Right lobe of liver (tissue), 6 donors: ENCODE measurements around the gene BTBD6. TPM values are rescaled to one million over a fixed set of nuclear protein-coding genes. Genes with fewer than 3 reads are reported as not detected.

Experiments
- ATAC-seq, 4 donors: fragments of 200-7000 bp; cut with Tn5 transposase; one replicate each; pipeline ENCODE4 v1.9.1; 2020; ENCODE audit warnings: mild to moderate bottlenecking in 4 of 4, moderate library complexity in 4 of 4
- DNase-seq, 3 donors: peaks; one replicate each; pipeline ENCODE4 v3.0.0-alpha.2; 2020
- H3K27ac ChIP-seq, 3 donors: fragments of 200-600 bp; one replicate each; pipeline ENCODE4 v1.8.0; 2022
- H3K27me3 ChIP-seq, 2 donors: fragments of 200-600 bp; one replicate each; pipeline ENCODE4 v1.8.0; 2022
- H3K36me3 ChIP-seq, 4 donors: fragments of 200-600 bp; sonication (generic) in 1 of 4; one replicate each; pipeline versions ENCODE4 v1.5.1 to v1.8.0; 2017 to 2022; ENCODE audit warnings: control low read depth in 1 of 4
- H3K4me1 ChIP-seq, 4 donors: fragments of 200-600 bp; sonication (generic) in 1 of 4; one replicate each; pipeline versions ENCODE4 v1.5.1 to v1.8.0; 2017 to 2022; ENCODE audit warnings: control low read depth in 1 of 4
- H3K4me3 ChIP-seq, 3 donors: fragments of 200-600 bp; one replicate each; pipeline ENCODE4 v1.8.0; 2022
- H3K9me3 ChIP-seq, 4 donors: fragments of 200-600 bp; sonication (generic) in 1 of 4; one replicate each; pipeline versions ENCODE4 v1.5.1 to v1.8.0; 2017 to 2022; ENCODE audit warnings: control low read depth in 1 of 4
- CTCF ChIP-seq, 4 donors: fragments of 200-600 bp in 3 of 4; fragments of 450-650 bp in 1 of 4; IDR thresholded peaks; one replicate each; pipeline versions ENCODE4 v1.5.1 to v1.8.0; 2016 to 2022; ENCODE audit warnings: antibody characterized with exemption in 4 of 4, mild to moderate bottlenecking in 2 of 4
- POLR2A ChIP-seq: fragments of 450-650 bp; IDR thresholded peaks from one replicate; pipeline ENCODE4 v1.6.1; 2017; ENCODE audit warnings: antibody characterized with exemption, mild to moderate bottlenecking
- WGBS: methylation state at CpG from one replicate; pipeline ENCODE4 v1.1.6; 2018; ENCODE audit warnings: low coverage, low lambda C conversion rate; ENCODE audit not compliant: insufficient coverage; ENCODE audit errors: missing lambda C conversion rate; 5-methylcytosine and 5-hydroxymethylcytosine counted together
- intact Hi-C, 2 donors: fragments of 100-400 bp; cut with DNase I; formaldehyde crosslinking; loops; one replicate each; pipeline versions ENCODE4 v1.11.2 to v1.14.1; 2022
- total RNA-seq, 6 experiments: library from RNA; depleted of rRNA in 2 of 6; stranded (reverse); fragments of >200 nt in 2 of 6; fragmentation: NEBNext Ultra II Directional in 3 of 6; extraction: Animal tissue kit (Norgen Biotek cat#: 25700) in 3 of 6; gene quantifications; one replicate each; pipeline versions ENCODE4 v1.1.0 to v1.2.4, GENCODE V29; 2016 to 2023
- donor health status: DM: no; HTN: yes; CAD: no.
- donor health status: DM: no; HTN: no; CAD: no.
- donor health status: DM: no; HTN: no; CAD: no.
- donor health status: DM: no; HTN: yes; CAD: no.
- donor health status: DM: no; HTN: yes; CAD: no.

Gene BTBD6
- total RNA-seq, 6 experiments from 2014 or later, result 16.5 to 25.0 (median 17.7) TPM

- H3K36me3 ChIP-seq, result peaks cover 0 to 1% (median 0%) of the 10 kb centered on the region in 4 donors
- peak overlapping the region in 2 of 3 donors; percentile 24 to 51 for H3K27ac ChIP-seq
- 0% methylated on average over 1 of the region's 24 CpGs for WGBS
- ATAC-seq (peak; percentile 80 to 90 (median 86)), DNase-seq (peak; percentile 93 to 96 (median 96))
- H3K4me3 ChIP-seq, result no peak overlapping the region
- H3K4me1 ChIP-seq, result peaks cover 0 to 22% (median 8%) of the 10 kb centered on the region in 4 donors
- intact Hi-C loops, result loop anchor here (5.0 to 10.0 kb wide), 2 partner anchors 80 to 148 kb away; no protein-coding TSS in a partner anchor
- no peaks in the 10 kb centered on the region for H3K27me3 ChIP-seq
- no peaks in the 10 kb centered on the region for H3K9me3 ChIP-seq
- TF ChIP-seq POLR2A (no peak), CTCF (IDR thresholded peaks at IDR 0.05) (no peak)
Observed at GRCh38 chr14:105204206-105204930, 44.0 kb upstream of the BTBD6 start.

- WGBS, result 53% methylated on average over 3 of the region's 21 CpGs
- intact Hi-C loops, result loop anchor here (5.0 to 10.0 kb wide), 2 partner anchors 80 to 147 kb away; no protein-coding TSS in a partner anchor
- Histone ChIP-seq H3K27me3 (no peaks in the 10 kb centered on the region), H3K4me1 (peaks cover 0 to 22% (median 8%) of the 10 kb centered on the region in 4 donors), H3K36me3 (peaks cover 0 to 8% (median 0%) of the 10 kb centered on the region in 4 donors), H3K9me3 (no peaks in the 10 kb centered on the region), H3K4me3 (no peak overlapping the region), H3K27ac (peak overlapping the region in 2 of 3 donors; percentile 6 to 24)
- TF ChIP-seq CTCF (IDR thresholded peaks at IDR 0.05) (no peak), POLR2A (no peak)
- peak in 1 of 3 donors; percentile 36 for DNase-seq
- ATAC-seq, result peak in 2 of 4 donors; percentile 0 to 4
Observed at GRCh38 chr14:105204931-105205672, 43.2 kb upstream of the BTBD6 start.

- 58% methylated on average over 4 of the region's 12 CpGs for WGBS
- Histone ChIP-seq H3K27me3 (no peaks in the 10 kb centered on the region), H3K4me3 (no peak overlapping the region), H3K4me1 (peaks cover 0 to 22% (median 8%) of the 10 kb centered on the region in 4 donors), H3K27ac (peak overlapping the region in 1 of 3 donors; percentile 6), H3K9me3 (no peaks in the 10 kb centered on the region), H3K36me3 (peaks cover 0 to 8% (median 0%) of the 10 kb centered on the region in 4 donors)
- DNase-seq, result no peak
- ATAC-seq, result peak in 1 of 4 donors; percentile 10
- no peak for TF ChIP-seq POLR2A
- no peak for TF ChIP-seq CTCF (IDR thresholded peaks at IDR 0.05)
- intact Hi-C loops, result loop anchor here in 1 of 2 donors (10.0 kb wide), 1 partner anchor 79 kb away; no protein-coding TSS in a partner anchor
Observed at GRCh38 chr14:105205673-105206208, 42.6 kb upstream of the BTBD6 start.

- no CpG with 5 or more reads among the region's 5 CpGs for WGBS
- intact Hi-C loops, result loop anchor here in 1 of 2 donors (10.0 kb wide), 1 partner anchor 78 kb away; no protein-coding TSS in a partner anchor
- DNase-seq, result no peak
- no peaks in the 10 kb centered on the region for H3K27me3 ChIP-seq
- H3K27ac ChIP-seq, result no peak overlapping the region
- H3K9me3 ChIP-seq, result no peaks in the 10 kb centered on the region
- peaks cover 0 to 22% (median 8%) of the 10 kb centered on the region in 4 donors for H3K4me1 ChIP-seq
- H3K4me3 ChIP-seq, result no peak overlapping the region
- TF ChIP-seq CTCF (IDR thresholded peaks at IDR 0.05) (no peak), POLR2A (no peak)
- peaks cover 0 to 8% (median 0%) of the 10 kb centered on the region in 4 donors for H3K36me3 ChIP-seq
- ATAC-seq, result no peak
Observed at GRCh38 chr14:105206873-105207272, 41.5 kb upstream of the BTBD6 start.
